Neural cell (in vitro differentiated cells): ENCODE results near the gene GPR141. TPM values are rescaled to one million over a fixed set of nuclear protein-coding genes. Genes with fewer than 3 reads are reported as not detected.

Experiments used
- H2AFZ ChIP-seq: fragments of 200-600, 300-800 bp; sonication (generic), shearing (Covaris generic); 2 replicates; pipeline ENCODE4 v1.6.0; 2014; ENCODE audit warnings: low read depth, mild to moderate bottlenecking, antibody characterized with exemption, low read length, moderate library complexity
- H3F3A ChIP-seq: fragments of 200-600 bp; shearing (Covaris generic); 2 replicates; pipeline ENCODE4 v1.6.1; 2016; ENCODE audit warnings: mild to moderate bottlenecking, moderate library complexity, mixed read lengths, antibody characterized with exemption, low read length; ENCODE audit not compliant: insufficient read depth, poor library complexity, severe bottlenecking
- H3K27ac ChIP-seq: fragments of 200-600, 300-800 bp; sonication (generic), shearing (Covaris generic); 2 replicates; pipeline ENCODE4 v1.5.1; 2014; ENCODE audit warnings: mild to moderate bottlenecking, low read length, moderate library complexity
- H3K27me3 ChIP-seq: fragments of 300-800, 200-600 bp; sonication (generic), shearing (Covaris generic); 2 replicates; pipeline ENCODE4 v1.6.0; 2014; ENCODE audit warnings: mild to moderate bottlenecking, low read depth, low read length, moderate library complexity; ENCODE audit not compliant: insufficient read depth
- H3K36me3 ChIP-seq: fragments of 300-800, 200-600 bp; sonication (generic), shearing (Covaris generic); 2 replicates; pipeline ENCODE4 v1.5.1; 2014; ENCODE audit warnings: mild to moderate bottlenecking, antibody characterized with exemption, low read length, moderate library complexity; ENCODE audit not compliant: insufficient read depth
- H3K4me2 ChIP-seq: fragments of 300-800, 200-600 bp; sonication (generic), shearing (Covaris generic); 2 replicates; pipeline ENCODE4 v1.6.0; 2014; ENCODE audit warnings: mild to moderate bottlenecking, low read length
- H3K4me3 ChIP-seq: fragments of 300-800, 200-600 bp; sonication (generic), shearing (Covaris generic); 2 replicates; pipeline ENCODE4 v1.5.1; 2014; ENCODE audit warnings: mild to moderate bottlenecking, low read length, moderate library complexity
- H3K79me2 ChIP-seq: fragments of 200-600 bp; shearing (Covaris generic); replicated peaks from 2 replicates; pipeline ENCODE4 v1.6.0; 2014; ENCODE audit warnings: mild to moderate bottlenecking, low read length, moderate library complexity; ENCODE audit not compliant: insufficient read depth
- H3K9ac ChIP-seq: fragments of 300-800, 200-600 bp; sonication (generic), shearing (Covaris generic); 2 replicates; pipeline ENCODE4 v1.6.1; 2016; ENCODE audit warnings: mild to moderate bottlenecking, low read length, mixed read lengths
- H3K9me2 ChIP-seq: fragments of 200-600 bp; shearing (Covaris generic); 2 replicates; pipeline ENCODE4 v1.6.1; 2016; ENCODE audit warnings: mild to moderate bottlenecking, low read length, mixed read lengths; ENCODE audit not compliant: insufficient read depth
- H3K9me3 ChIP-seq: fragments of 200-600, 300-800 bp; sonication (generic), shearing (Covaris generic); 2 replicates; pipeline ENCODE4 v1.6.1; 2016; ENCODE audit warnings: mild to moderate bottlenecking, mixed run types, low read length, moderate library complexity, mixed read lengths
- H4K20me1 ChIP-seq: fragments of 200-600 bp; shearing (Covaris generic); 2 replicates; pipeline ENCODE4 v1.6.1; 2016; ENCODE audit warnings: mild to moderate bottlenecking, mixed run types; ENCODE audit not compliant: insufficient read depth
- EP300 ChIP-seq: fragments of 450-650 bp; conservative IDR thresholded peaks from 2 replicates; pipeline ENCODE4 v1.6.1; 2014; ENCODE audit warnings: antibody characterized with exemption, mild to moderate bottlenecking, moderate library complexity; ENCODE audit not compliant: poor library complexity, severe bottlenecking
- EZH2 ChIP-seq: fragments of 200-600, 300-800 bp; shearing (Covaris generic), sonication (generic); IDR thresholded peaks from 2 replicates; pipeline ENCODE4 v1.6.1; 2014; ENCODE audit warnings: antibody characterized with exemption, low read length, borderline replicate concordance, mild to moderate bottlenecking; ENCODE audit not compliant: insufficient read depth, poor library complexity, severe bottlenecking
- MXI1 ChIP-seq: fragments of 450-650 bp; conservative IDR thresholded peaks from 2 replicates; pipeline ENCODE4 v1.6.1; 2014; ENCODE audit warnings: antibody characterized with exemption, mild to moderate bottlenecking; ENCODE audit not compliant: poor library complexity, severe bottlenecking
- POLR2AphosphoS5 ChIP-seq: IDR thresholded peaks from 2 replicates; pipeline ENCODE4 v1.6.1; 2012
- RAD21 ChIP-seq: fragments of 450-650 bp; conservative IDR thresholded peaks from 2 replicates; pipeline ENCODE4 v1.6.1; 2014; ENCODE audit warnings: antibody characterized with exemption, mild to moderate bottlenecking, moderate library complexity
- SMC3 ChIP-seq: fragments of 450-650 bp; conservative IDR thresholded peaks from 2 replicates; pipeline ENCODE4 v1.6.1; 2014; ENCODE audit warnings: antibody characterized with exemption, mild to moderate bottlenecking, moderate library complexity; ENCODE audit not compliant: poor library complexity
- TAF1 ChIP-seq: IDR thresholded peaks from 2 replicates; pipeline ENCODE4 v1.6.1; 2012; ENCODE audit warnings: low read depth
- polyA plus RNA-seq: library from polyadenylated mRNA; depleted of rRNA; stranded (reverse); fragments of >200 nt; gene quantifications from 2 replicates; pipeline ENCODE4 v1.2.3, GENCODE V29; 2014
- TF ChIP-seq, protein P1 (sequence below): IDR thresholded peaks from 2 replicates; pipeline ENCODE4 v1.6.1; 2012; ENCODE audit warnings: borderline replicate concordance
- TF ChIP-seq, protein P2 (sequence below): fragments of 450-650 bp; IDR thresholded peaks from 2 replicates; pipeline ENCODE4 v1.5.1; 2014; ENCODE audit warnings: antibody characterized with exemption, mild to moderate bottlenecking, moderate library complexity; ENCODE audit not compliant: poor library complexity, severe bottlenecking

The GPR141 gene
- polyA plus RNA-seq, 1 donor from 2014 or later = not detected

DNA sequence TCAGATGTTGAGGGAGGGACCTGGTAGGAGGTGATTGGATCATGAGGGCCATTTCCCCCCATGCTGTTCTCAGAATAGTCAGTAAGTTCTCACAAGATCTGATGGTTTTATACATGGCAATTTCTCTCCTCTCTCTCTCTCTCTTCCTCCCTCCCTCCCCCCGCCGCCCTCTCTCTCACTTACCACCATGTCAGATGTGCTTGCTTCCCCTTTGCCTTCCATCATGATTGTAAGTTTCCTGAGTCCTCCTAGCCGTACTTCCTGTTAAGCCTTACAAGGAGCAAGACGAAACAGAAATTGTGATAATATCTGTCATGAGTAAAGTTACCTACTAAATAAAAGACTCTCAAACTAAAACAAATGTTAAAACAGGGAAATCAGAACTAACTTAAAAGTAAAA is 19.9 kb upstream of the GPR141 start:
- H3K27me3 ChIP-seq = no peaks in the 10 kb centered on the region
- no peaks in the 10 kb centered on the region for H3F3A ChIP-seq
- H4K20me1 ChIP-seq = no peaks in the 10 kb centered on the region
- H3K4me2 ChIP-seq = no peak overlapping the region
- H3K4me3 ChIP-seq = no peak overlapping the region
- no peaks in the 10 kb centered on the region for H3K79me2 ChIP-seq
- no peaks in the 10 kb centered on the region for H3K9me3 ChIP-seq
- TF ChIP-seq EP300 (no peak), EZH2 (no peak), MXI1 (no peak), TAF1 (no peak)
- TF ChIP-seq, protein P1, sequence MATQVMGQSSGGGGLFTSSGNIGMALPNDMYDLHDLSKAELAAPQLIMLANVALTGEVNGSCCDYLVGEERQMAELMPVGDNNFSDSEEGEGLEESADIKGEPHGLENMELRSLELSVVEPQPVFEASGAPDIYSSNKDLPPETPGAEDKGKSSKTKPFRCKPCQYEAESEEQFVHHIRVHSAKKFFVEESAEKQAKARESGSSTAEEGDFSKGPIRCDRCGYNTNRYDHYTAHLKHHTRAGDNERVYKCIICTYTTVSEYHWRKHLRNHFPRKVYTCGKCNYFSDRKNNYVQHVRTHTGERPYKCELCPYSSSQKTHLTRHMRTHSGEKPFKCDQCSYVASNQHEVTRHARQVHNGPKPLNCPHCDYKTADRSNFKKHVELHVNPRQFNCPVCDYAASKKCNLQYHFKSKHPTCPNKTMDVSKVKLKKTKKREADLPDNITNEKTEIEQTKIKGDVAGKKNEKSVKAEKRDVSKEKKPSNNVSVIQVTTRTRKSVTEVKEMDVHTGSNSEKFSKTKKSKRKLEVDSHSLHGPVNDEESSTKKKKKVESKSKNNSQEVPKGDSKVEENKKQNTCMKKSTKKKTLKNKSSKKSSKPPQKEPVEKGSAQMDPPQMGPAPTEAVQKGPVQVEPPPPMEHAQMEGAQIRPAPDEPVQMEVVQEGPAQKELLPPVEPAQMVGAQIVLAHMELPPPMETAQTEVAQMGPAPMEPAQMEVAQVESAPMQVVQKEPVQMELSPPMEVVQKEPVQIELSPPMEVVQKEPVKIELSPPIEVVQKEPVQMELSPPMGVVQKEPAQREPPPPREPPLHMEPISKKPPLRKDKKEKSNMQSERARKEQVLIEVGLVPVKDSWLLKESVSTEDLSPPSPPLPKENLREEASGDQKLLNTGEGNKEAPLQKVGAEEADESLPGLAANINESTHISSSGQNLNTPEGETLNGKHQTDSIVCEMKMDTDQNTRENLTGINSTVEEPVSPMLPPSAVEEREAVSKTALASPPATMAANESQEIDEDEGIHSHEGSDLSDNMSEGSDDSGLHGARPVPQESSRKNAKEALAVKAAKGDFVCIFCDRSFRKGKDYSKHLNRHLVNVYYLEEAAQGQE = no peak
- TF ChIP-seq, protein P2, sequence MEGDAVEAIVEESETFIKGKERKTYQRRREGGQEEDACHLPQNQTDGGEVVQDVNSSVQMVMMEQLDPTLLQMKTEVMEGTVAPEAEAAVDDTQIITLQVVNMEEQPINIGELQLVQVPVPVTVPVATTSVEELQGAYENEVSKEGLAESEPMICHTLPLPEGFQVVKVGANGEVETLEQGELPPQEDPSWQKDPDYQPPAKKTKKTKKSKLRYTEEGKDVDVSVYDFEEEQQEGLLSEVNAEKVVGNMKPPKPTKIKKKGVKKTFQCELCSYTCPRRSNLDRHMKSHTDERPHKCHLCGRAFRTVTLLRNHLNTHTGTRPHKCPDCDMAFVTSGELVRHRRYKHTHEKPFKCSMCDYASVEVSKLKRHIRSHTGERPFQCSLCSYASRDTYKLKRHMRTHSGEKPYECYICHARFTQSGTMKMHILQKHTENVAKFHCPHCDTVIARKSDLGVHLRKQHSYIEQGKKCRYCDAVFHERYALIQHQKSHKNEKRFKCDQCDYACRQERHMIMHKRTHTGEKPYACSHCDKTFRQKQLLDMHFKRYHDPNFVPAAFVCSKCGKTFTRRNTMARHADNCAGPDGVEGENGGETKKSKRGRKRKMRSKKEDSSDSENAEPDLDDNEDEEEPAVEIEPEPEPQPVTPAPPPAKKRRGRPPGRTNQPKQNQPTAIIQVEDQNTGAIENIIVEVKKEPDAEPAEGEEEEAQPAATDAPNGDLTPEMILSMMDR = no peak
- H3K36me3 ChIP-seq = no peaks in the 10 kb centered on the region
- no peak overlapping the region for H3K27ac ChIP-seq
- no peak overlapping the region for H3K9ac ChIP-seq
- no peaks in the 10 kb centered on the region for H3K9me2 ChIP-seq
- no peak overlapping the region for H2AFZ ChIP-seq

DNA sequence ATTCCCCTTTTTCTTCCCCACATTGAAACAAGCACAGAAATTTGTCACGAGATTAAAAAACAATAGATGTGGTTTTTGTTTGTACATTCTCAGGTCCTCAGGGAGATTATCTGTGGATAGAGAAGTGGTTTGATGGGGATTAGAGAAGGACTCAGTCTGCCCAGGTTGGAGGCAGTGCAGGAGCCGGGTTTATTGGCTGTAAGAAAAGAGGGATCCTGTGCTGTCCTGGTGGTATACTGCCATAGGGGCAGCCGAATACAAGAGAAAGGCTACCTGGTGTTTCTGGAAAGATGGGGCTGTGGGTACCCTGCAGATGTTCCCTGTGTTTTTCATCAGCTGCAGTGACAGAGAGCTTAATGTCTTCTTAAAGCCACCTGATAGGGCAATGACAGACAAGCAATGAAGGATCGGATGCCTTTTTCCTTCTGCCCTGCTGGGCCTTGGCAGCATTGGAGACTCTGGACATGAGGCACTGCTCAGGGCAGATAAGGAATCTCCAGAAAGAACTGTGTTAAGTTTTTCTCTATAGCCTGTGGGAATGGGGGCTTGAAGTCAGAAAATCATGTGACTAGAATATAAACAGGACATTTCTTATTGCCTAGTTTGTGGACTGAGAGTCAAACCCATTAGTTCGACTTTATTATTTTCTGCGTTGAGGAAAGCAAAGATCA is 18.1 kb upstream of the GPR141 start:
- no peaks in the 10 kb centered on the region for H3K36me3 ChIP-seq
- no peaks in the 10 kb centered on the region for H3F3A ChIP-seq
- H2AFZ ChIP-seq = no peak overlapping the region
- TF ChIP-seq MXI1 (no peak), RAD21 (no peak), SMC3 (no peak), TAF1 (no peak), EZH2 (no peak), POLR2AphosphoS5 (no peak), EP300 (no peak)
- TF ChIP-seq, protein P1 = no peak
- TF ChIP-seq, protein P2 = no peak
- no peak overlapping the region for H3K27ac ChIP-seq
- H3K9me2 ChIP-seq = no peaks in the 10 kb centered on the region
- H3K9ac ChIP-seq = no peak overlapping the region
- no peak overlapping the region for H3K4me2 ChIP-seq
- H3K4me3 ChIP-seq = no peak overlapping the region
- no peaks in the 10 kb centered on the region for H3K27me3 ChIP-seq
- H4K20me1 ChIP-seq = no peaks in the 10 kb centered on the region
- no peaks in the 10 kb centered on the region for H3K79me2 ChIP-seq
- H3K9me3 ChIP-seq = no peaks in the 10 kb centered on the region
